ENCODE measurements around the gene CMTM2.

DNA sequence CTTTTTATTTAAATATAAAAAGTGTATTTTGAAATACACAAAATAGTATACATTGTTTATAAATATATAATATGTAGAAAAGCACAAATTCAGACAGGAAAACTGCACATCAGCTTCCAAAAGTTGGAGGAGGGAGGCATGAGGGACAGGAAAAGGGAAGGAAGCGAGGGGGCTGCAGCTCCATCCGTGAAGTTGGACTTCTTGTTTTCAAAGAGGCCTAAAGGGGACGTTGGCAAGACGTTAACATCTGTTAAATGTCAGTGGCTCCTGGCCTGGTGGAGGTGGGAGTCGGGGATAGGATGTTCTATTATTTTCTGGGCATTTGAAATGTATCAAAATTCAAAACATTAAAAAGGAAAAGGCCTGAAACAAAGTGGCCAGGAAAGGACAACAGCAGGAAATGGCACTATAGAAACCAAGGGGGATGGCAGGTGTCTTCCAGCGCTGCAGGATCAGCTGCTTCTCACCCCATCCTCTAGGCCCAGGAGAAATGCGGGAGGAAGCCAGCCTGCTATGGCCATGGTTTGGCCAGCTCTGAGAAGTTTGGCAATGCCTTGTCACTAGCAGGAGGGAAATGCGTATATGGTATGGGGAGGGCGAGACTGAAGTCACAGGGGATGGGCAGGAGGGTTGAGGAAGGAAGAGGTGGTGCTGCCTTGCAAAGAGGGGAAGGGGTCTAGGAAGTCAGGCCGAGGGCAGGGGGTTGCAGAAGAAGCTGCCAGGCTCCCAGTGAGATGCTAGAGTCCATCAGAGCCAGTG, 6.4 kb downstream of the CMTM2 start:
- TF ChIP-seq POLR2A (IDR thresholded peaks at IDR 0.05) = no peak
- TF ChIP-seq, protein P1, sequence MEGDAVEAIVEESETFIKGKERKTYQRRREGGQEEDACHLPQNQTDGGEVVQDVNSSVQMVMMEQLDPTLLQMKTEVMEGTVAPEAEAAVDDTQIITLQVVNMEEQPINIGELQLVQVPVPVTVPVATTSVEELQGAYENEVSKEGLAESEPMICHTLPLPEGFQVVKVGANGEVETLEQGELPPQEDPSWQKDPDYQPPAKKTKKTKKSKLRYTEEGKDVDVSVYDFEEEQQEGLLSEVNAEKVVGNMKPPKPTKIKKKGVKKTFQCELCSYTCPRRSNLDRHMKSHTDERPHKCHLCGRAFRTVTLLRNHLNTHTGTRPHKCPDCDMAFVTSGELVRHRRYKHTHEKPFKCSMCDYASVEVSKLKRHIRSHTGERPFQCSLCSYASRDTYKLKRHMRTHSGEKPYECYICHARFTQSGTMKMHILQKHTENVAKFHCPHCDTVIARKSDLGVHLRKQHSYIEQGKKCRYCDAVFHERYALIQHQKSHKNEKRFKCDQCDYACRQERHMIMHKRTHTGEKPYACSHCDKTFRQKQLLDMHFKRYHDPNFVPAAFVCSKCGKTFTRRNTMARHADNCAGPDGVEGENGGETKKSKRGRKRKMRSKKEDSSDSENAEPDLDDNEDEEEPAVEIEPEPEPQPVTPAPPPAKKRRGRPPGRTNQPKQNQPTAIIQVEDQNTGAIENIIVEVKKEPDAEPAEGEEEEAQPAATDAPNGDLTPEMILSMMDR (IDR thresholded peaks at IDR 0.05) = no peak
- no peak for TF ChIP-seq EP300 (IDR thresholded peaks at IDR 0.05)
- no peak for TF ChIP-seq POLR2AphosphoS5 (IDR thresholded peaks at IDR 0.05)

Measured in suprapubic skin (tissue), 4 donors.